Regular cardiac myocyte (primary cell): ENCODE results near the gene FSCN2. TPM values are rescaled to one million over a fixed set of nuclear protein-coding genes. Genes with fewer than 3 reads are reported as not detected.

Experiments used
- total RNA-seq: library from RNA; depleted of rRNA; stranded (reverse); fragments of >200 nt; gene quantifications from 2 replicates; pipeline ENCODE4 v1.2.3, GENCODE V29; 2014

FSCN2 gene
- 0.19 and 5.1 TPM in 2 replicates for total RNA-seq

GRCh38 chr17:81527591-81528383 is at the start of gene FSCN2:
FSCN2 (plus strand) TSS chr17:81528377; CDS start chr17:81528532, 155 bp downstream.

GRCh38 chr17:81512562-81513371 is 15.4 kb upstream of the FSCN2 start, which contains the start of gene ACTG1:
ACTG1 (minus strand) TSS chr17:81512799; CDS start chr17:81512354, 445 bp downstream.

GRCh38 chr17:81552244-81553017 is 24.3 kb downstream of the FSCN2 start, which contains the start of gene FAAP100:
FAAP100 (minus strand) TSS chr17:81552353; CDS start chr17:81552330, 23 bp downstream.

Other genes with a start within 250 kb of the FSCN2 start
- 76.1 and 127 TPM in 2 replicates for gene SLC38A10, start 233.1 kb upstream of the FSCN2 start, total RNA-seq
- gene BAHCC1, start 132.9 kb upstream of the FSCN2 start, total RNA-seq = 3.5 and 4.2 TPM in 2 replicates
- 5,189 and 7,714 TPM in 2 replicates for gene ACTG1, start 15.6 kb upstream of the FSCN2 start, total RNA-seq
- 14.7 and 17.4 TPM in 2 replicates for gene FAAP100, start 24.0 kb downstream of the FSCN2 start, total RNA-seq
- 55.0 and 97.4 TPM in 2 replicates for gene NPLOC4, start 108.7 kb downstream of the FSCN2 start, total RNA-seq
- gene TSPAN10, start 108.8 kb downstream of the FSCN2 start, total RNA-seq = 0.58 and 1.7 TPM in 2 replicates
- gene PDE6G, start 128.2 kb downstream of the FSCN2 start, total RNA-seq = not detected in 2 replicates
- 24.8 and 39.5 TPM in 2 replicates for gene OXLD1, start 138.2 kb downstream of the FSCN2 start, total RNA-seq
- 5.6 and 13.8 TPM in 2 replicates for gene CCDC137, start 138.4 kb downstream of the FSCN2 start, total RNA-seq
- 24.0 and 26.6 TPM in 2 replicates for gene ARL16, start 155.4 kb downstream of the FSCN2 start, total RNA-seq
- 74.6 and 77.2 TPM in 2 replicates for gene HGS, start 155.6 kb downstream of the FSCN2 start, total RNA-seq
- gene MRPL12, start 175.0 kb downstream of the FSCN2 start, total RNA-seq = 3.7 and 65.9 TPM in 2 replicates
- gene SLC25A10, start 183.9 kb downstream of the FSCN2 start, total RNA-seq = 5.6 and 17.8 TPM in 2 replicates